SK-N-SH (cell line): ENCODE results near the gene AHNAK2. TPM values are rescaled to one million over a fixed set of nuclear protein-coding genes. Genes with fewer than 3 reads are reported as not detected.

Experiments used
- CTCF ChIA-PET: fragments of 300-600, 350-600 bp; formaldehyde crosslinking; extraction: SDS; loops from one replicate; lab custom pipeline; 2021; lab: Yijun Ruan, JAX
- POLR2A ChIA-PET: fragments of 350-600 bp; sonication (Branson Sonifier 250); formaldehyde crosslinking; extraction: SDS; loops from one replicate; lab custom pipeline; 2020; ENCODE audit warnings: antibody characterized with exemption, inconsistent platforms; lab: Yijun Ruan, JAX
- DNase-seq: peaks from one replicate; pipeline ENCODE4 v3.0.0; 2012
- H2AFZ ChIP-seq: fragments of 200-600 bp; sonication (generic); 2 replicates; pipeline ENCODE4 v1.8.1; 2016; ENCODE audit warnings: antibody characterized with exemption, mild to moderate bottlenecking, low read depth
- H3F3A ChIP-seq: fragments of 200-600 bp; sonication (generic); replicated peaks from 2 replicates; pipeline ENCODE3; 2016; ENCODE audit warnings: antibody characterized with exemption, mild to moderate bottlenecking; ENCODE audit not compliant: insufficient read depth
- H3K27ac ChIP-seq, 2 experiments: fragments of 200-500 bp in 1 of 2; fragments of 200-600 bp in 1 of 2; sonication (Bioruptor generic) in 1 of 2; sonication (generic), shearing (Covaris generic) in 1 of 2; 2 replicates each; pipeline versions ENCODE4 v1.5.1 to v1.6.1; 2014 to 2016; ENCODE audit warnings: low read depth in 2 of 2, inconsistent platforms in 1 of 2, low read length in 1 of 2, mild to moderate bottlenecking in 1 of 2, mixed read lengths in 1 of 2
- H3K27me3 ChIP-seq: fragments of 200-600 bp; sonication (generic), shearing (Covaris generic); 2 replicates; pipeline ENCODE4 v1.6.1; 2016; ENCODE audit warnings: mixed run types; ENCODE audit not compliant: insufficient read depth
- H3K36me3 ChIP-seq, 2 experiments: fragments of 200-500 bp in 1 of 2; fragments of 200-600 bp in 1 of 2; sonication (Bioruptor generic) in 1 of 2; sonication (generic) in 1 of 2; replicated peaks in 1 of 2; 2 replicates each; pipeline versions ENCODE3 to v1.5.1; 2014 to 2016; ENCODE audit warnings: low read length in 1 of 2, mild to moderate bottlenecking in 1 of 2; ENCODE audit not compliant: insufficient read depth in 2 of 2, control insufficient read depth in 1 of 2
- H3K4me1 ChIP-seq, 2 experiments: fragments of 200-500 bp in 1 of 2; fragments of 200-600 bp in 1 of 2; sonication (Bioruptor generic) in 1 of 2; sonication (generic), shearing (Covaris generic) in 1 of 2; 2 replicates each; pipeline versions ENCODE4 v1.5.1 to v1.6.1; 2014 to 2016; ENCODE audit warnings: low read depth in 1 of 2, low read length in 1 of 2, mixed run types in 1 of 2; ENCODE audit not compliant: insufficient read depth in 2 of 2, control insufficient read depth in 1 of 2
- H3K4me2 ChIP-seq: fragments of 200-600 bp; sonication (generic), shearing (Covaris generic); 2 replicates; pipeline ENCODE4 v1.6.1; 2017; ENCODE audit warnings: mixed run types
- H3K4me3 ChIP-seq, 2 experiments: fragments of 200-500 bp in 1 of 2; fragments of 200-600 bp in 1 of 2; sonication (Bioruptor generic) in 1 of 2; sonication (generic), shearing (Covaris generic) in 1 of 2; 2 replicates each; pipeline versions ENCODE4 v1.5.1 to v1.8.1; 2014 to 2016; ENCODE audit warnings: low read depth in 2 of 2, inconsistent platforms in 1 of 2, low read length in 1 of 2, mild to moderate bottlenecking in 1 of 2, mixed read lengths in 1 of 2, moderate library complexity in 1 of 2
- H3K79me2 ChIP-seq: fragments of 200-600 bp; sonication (generic); 2 replicates; pipeline ENCODE4 v1.8.1; 2017; ENCODE audit warnings: mild to moderate bottlenecking; ENCODE audit not compliant: insufficient read depth
- H3K9ac ChIP-seq: fragments of 200-600 bp; sonication (generic); 2 replicates; pipeline ENCODE4 v1.6.1; 2017; ENCODE audit warnings: mixed run types
- H3K9me2 ChIP-seq: fragments of 200-600 bp; sonication (generic); 2 replicates; pipeline ENCODE4 v1.6.1; 2017; ENCODE audit warnings: mixed run types
- H3K9me3 ChIP-seq: fragments of 200-600 bp; sonication (generic); 2 replicates; pipeline ENCODE4 v1.6.1; 2017; ENCODE audit warnings: mixed run types, mild to moderate bottlenecking, moderate library complexity
- H4K20me1 ChIP-seq: fragments of 200-600 bp; sonication (generic); 2 replicates; pipeline ENCODE4 v1.6.1; 2017; ENCODE audit warnings: mild to moderate bottlenecking, mixed run types; ENCODE audit not compliant: insufficient read depth
- EZH2phosphoT487 ChIP-seq: fragments of 200-600 bp; sonication (generic); IDR thresholded peaks from 2 replicates; pipeline ENCODE4 v1.6.1; 2017; ENCODE audit warnings: low read depth, mixed run types, mild to moderate bottlenecking, antibody characterized with exemption, moderate library complexity, borderline replicate concordance
- FOXM1 ChIP-seq: IDR thresholded peaks from 2 replicates; pipeline ENCODE4 v1.4.0; 2012; ENCODE audit warnings: low read depth, mild to moderate bottlenecking
- GATA2 ChIP-seq: sonication (generic); formaldehyde crosslinking; IDR thresholded peaks from 2 replicates; pipeline ENCODE4 v1.5.0; 2020; ENCODE audit warnings: mild to moderate bottlenecking, missing genetic modification reagents
- JUND ChIP-seq: IDR thresholded peaks from 2 replicates; pipeline ENCODE4 v1.4.0; 2012
- MEF2A ChIP-seq: IDR thresholded peaks from 2 replicates; pipeline ENCODE4 v1.4.0; 2012; ENCODE audit warnings: low read depth, borderline replicate concordance
- NFIC ChIP-seq: IDR thresholded peaks from 2 replicates; pipeline ENCODE4 v1.4.0; 2012; ENCODE audit warnings: borderline replicate concordance
- NRF1 ChIP-seq: IDR thresholded peaks from 2 replicates; pipeline ENCODE4 v1.6.1; 2012; ENCODE audit warnings: low read depth, mild to moderate bottlenecking, low read length
- RFX5 ChIP-seq: IDR thresholded peaks from 2 replicates; pipeline ENCODE4 v1.6.1; 2012; ENCODE audit warnings: mild to moderate bottlenecking, improper control_type of control experiment, low read length
- RXRA ChIP-seq: IDR thresholded peaks from 2 replicates; pipeline ENCODE4 v1.4.0; 2012; ENCODE audit warnings: low read depth, mild to moderate bottlenecking, borderline replicate concordance
- SIN3A ChIP-seq: IDR thresholded peaks from 2 replicates; pipeline ENCODE4 v1.6.1; 2012; ENCODE audit warnings: low read depth, mild to moderate bottlenecking, low read length, moderate library complexity, borderline replicate concordance
- WGBS: methylation state at CpG from one replicate; pipeline ENCODE4 v1.1.6; 2017; ENCODE audit warnings: low lambda C conversion rate; 5-methylcytosine and 5-hydroxymethylcytosine counted together
- polyA plus RNA-seq, 3 experiments: library from polyadenylated mRNA; depleted of rRNA; stranded (reverse); fragments of >200 nt; gene quantifications; 2 replicates each; pipeline ENCODE4 v1.2.3, GENCODE V29; 2012
- TF ChIP-seq, protein P1 (sequence below): IDR thresholded peaks from 2 replicates; pipeline ENCODE4 v1.4.0; 2012; ENCODE audit warnings: low read depth
- TF ChIP-seq, protein P2 (sequence below): fragments of 200-600 bp; sonication (generic); IDR thresholded peaks from 2 replicates; pipeline ENCODE4 v1.6.1; 2017; ENCODE audit warnings: antibody characterized with exemption, mild to moderate bottlenecking, moderate library complexity
- TF ChIP-seq, protein P3 (sequence below): fragments of 150-350 bp; IDR thresholded peaks from 2 replicates; pipeline ENCODE4 v1.6.1; 2017; ENCODE audit warnings: antibody characterized with exemption, low read length, low read depth, borderline replicate concordance
- TF ChIP-seq, protein P4 (sequence below): IDR thresholded peaks from 2 replicates; pipeline ENCODE4 v1.4.0; 2012; ENCODE audit warnings: low read depth, borderline replicate concordance
- TF ChIP-seq, protein P5 (sequence below): fragments of 150-350 bp; IDR thresholded peaks from 2 replicates; pipeline ENCODE4 v1.6.1; 2016; ENCODE audit warnings: mild to moderate bottlenecking, low read depth, low read length

AHNAK2 gene
- polyA plus RNA-seq, 1 of the 3 experiments (the other 2 are of a cell fraction) = 33.5 TPM

DNA sequence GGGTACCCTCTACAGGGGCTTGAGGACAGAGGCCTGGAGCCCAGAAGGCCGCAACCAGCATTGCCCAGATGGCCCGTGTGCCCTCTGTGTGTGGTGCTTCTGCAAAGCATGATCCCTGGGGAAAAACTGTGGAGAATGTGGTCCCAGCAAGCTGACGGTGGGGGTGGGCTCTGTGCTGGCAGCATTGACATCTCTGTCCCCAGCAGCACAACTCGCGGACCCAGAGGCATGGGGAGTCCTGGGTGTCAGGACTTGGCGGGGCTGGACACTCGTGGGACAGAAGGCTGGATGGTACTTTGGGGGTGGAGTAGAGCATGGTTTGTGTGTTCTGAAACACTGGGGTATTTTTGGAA is 11.8 kb upstream of the AHNAK2 start:
- no peak for TF ChIP-seq GATA2 (CRISPR knock-in tag)
- no peak for TF ChIP-seq NFIC
- TF ChIP-seq, protein P1, sequence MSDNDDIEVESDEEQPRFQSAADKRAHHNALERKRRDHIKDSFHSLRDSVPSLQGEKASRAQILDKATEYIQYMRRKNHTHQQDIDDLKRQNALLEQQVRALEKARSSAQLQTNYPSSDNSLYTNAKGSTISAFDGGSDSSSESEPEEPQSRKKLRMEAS = no peak
- no peak for TF ChIP-seq JUND
- TF ChIP-seq, protein P2, sequence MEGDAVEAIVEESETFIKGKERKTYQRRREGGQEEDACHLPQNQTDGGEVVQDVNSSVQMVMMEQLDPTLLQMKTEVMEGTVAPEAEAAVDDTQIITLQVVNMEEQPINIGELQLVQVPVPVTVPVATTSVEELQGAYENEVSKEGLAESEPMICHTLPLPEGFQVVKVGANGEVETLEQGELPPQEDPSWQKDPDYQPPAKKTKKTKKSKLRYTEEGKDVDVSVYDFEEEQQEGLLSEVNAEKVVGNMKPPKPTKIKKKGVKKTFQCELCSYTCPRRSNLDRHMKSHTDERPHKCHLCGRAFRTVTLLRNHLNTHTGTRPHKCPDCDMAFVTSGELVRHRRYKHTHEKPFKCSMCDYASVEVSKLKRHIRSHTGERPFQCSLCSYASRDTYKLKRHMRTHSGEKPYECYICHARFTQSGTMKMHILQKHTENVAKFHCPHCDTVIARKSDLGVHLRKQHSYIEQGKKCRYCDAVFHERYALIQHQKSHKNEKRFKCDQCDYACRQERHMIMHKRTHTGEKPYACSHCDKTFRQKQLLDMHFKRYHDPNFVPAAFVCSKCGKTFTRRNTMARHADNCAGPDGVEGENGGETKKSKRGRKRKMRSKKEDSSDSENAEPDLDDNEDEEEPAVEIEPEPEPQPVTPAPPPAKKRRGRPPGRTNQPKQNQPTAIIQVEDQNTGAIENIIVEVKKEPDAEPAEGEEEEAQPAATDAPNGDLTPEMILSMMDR = no peak
- TF ChIP-seq FOXM1 = no peak
- no peak for TF ChIP-seq MEF2A
- no peak for TF ChIP-seq EZH2phosphoT487
- TF ChIP-seq, protein P3, sequence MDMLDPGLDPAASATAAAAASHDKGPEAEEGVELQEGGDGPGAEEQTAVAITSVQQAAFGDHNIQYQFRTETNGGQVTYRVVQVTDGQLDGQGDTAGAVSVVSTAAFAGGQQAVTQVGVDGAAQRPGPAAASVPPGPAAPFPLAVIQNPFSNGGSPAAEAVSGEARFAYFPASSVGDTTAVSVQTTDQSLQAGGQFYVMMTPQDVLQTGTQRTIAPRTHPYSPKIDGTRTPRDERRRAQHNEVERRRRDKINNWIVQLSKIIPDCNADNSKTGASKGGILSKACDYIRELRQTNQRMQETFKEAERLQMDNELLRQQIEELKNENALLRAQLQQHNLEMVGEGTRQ = no peak
- TF ChIP-seq, protein P4, sequence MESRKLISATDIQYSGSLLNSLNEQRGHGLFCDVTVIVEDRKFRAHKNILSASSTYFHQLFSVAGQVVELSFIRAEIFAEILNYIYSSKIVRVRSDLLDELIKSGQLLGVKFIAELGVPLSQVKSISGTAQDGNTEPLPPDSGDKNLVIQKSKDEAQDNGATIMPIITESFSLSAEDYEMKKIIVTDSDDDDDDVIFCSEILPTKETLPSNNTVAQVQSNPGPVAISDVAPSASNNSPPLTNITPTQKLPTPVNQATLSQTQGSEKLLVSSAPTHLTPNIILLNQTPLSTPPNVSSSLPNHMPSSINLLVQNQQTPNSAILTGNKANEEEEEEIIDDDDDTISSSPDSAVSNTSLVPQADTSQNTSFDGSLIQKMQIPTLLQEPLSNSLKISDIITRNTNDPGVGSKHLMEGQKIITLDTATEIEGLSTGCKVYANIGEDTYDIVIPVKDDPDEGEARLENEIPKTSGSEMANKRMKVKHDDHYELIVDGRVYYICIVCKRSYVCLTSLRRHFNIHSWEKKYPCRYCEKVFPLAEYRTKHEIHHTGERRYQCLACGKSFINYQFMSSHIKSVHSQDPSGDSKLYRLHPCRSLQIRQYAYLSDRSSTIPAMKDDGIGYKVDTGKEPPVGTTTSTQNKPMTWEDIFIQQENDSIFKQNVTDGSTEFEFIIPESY = no peak
- no peak for TF ChIP-seq RFX5
- no peak for TF ChIP-seq NRF1
- TF ChIP-seq SIN3A = no peak
- TF ChIP-seq, protein P5, sequence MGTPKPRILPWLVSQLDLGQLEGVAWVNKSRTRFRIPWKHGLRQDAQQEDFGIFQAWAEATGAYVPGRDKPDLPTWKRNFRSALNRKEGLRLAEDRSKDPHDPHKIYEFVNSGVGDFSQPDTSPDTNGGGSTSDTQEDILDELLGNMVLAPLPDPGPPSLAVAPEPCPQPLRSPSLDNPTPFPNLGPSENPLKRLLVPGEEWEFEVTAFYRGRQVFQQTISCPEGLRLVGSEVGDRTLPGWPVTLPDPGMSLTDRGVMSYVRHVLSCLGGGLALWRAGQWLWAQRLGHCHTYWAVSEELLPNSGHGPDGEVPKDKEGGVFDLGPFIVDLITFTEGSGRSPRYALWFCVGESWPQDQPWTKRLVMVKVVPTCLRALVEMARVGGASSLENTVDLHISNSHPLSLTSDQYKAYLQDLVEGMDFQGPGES = no peak
- TF ChIP-seq RXRA = no peak
- ChIA-PET CTCF (interaction anchor here (2.4 to 2.5 kb wide), 2 partner anchors 15 to 56 kb away, joined by 7 to 11 read pairs; no protein-coding TSS in a partner anchor), POLR2A (no interaction called here)
- Histone ChIP-seq H3K36me3 (peaks cover 0 to 35% of the 10 kb centered on the region in 2 experiments), H4K20me1 (no peaks in the 10 kb centered on the region), H3K4me2 (no peak overlapping the region), H3K9me3 (no peaks in the 10 kb centered on the region), H3K79me2 (0 out of 2 replicates have a peak, but pooled peaks cover 10% of the 10 kb centered on the region), H2AFZ (no peak overlapping the region), H3K27me3 (no peaks in the 10 kb centered on the region), H3K9ac (no peak overlapping the region), H3F3A (peaks cover 9% of the 10 kb centered on the region), H3K9me2 (no peaks in the 10 kb centered on the region), H3K4me3 (no peak overlapping the region), H3K4me1 (peaks cover 0 to 14% of the 10 kb centered on the region in 2 experiments; a peak in 1 of 4 replicates), H3K27ac (no peak overlapping the region)
- 97% methylated on average over 6 of the region's 7 CpGs for WGBS
- no peak for DNase-seq
